ENCODE results near the gene SPTSSA.
A peak's percentile ranks its signal among the peaks of the same experiment; 100 is the strongest.

The SPTSSA gene

DNA sequence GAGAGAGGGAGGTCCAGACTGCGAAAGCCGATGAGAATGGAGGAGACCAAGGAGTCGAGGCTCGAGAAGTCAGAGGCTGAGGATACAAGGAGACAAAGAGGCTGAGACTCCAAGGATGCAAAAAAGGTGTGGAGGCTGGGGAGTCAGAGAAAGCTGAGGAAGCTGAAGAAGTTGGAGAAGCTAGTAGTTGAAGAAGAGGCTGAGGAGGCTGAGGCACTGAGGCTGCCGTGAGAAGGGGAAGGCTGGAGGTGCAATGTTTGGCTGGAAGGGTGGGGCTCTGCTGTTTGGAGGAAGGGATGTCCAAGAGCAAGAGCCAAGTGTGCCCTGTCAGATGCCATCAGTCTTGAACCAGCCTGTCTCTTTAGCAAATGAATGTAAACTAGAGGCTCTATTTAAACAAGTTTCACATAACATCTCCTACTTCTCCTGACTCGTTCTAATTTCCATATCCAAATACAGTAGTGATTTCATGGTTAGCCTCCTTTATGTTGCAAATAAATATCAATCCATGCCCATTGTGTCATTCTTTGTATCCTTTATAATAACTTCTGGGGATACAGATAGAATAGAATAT is 10.8 kb upstream of the SPTSSA start:
- no peak for DNase-seq (ENCODE audit: low read depth in 2 of 3, low spot score in 1 of 3)

DNA sequence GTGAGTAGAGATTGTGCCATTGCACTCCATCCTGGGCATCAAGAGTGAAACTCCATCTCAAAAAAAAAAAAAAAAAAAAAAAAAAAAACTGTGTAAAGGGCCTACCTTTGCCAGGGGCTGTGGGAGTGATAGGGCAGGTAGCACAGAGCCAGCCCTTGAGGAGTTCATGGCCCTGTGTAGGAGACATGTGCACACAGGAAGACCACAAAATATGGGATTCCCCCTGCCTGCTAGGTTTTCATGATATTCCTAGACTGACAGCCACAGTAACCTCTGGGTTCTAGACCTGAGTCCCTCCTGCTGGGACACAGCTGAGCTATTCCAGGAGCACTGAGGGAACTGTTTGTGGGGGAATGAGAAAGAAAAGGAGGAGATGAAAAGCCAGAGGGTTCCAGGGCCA is 8.3 kb upstream of the SPTSSA start:
- no peak for DNase-seq (ENCODE audit: low read depth in 2 of 3, low spot score in 1 of 3)

DNA sequence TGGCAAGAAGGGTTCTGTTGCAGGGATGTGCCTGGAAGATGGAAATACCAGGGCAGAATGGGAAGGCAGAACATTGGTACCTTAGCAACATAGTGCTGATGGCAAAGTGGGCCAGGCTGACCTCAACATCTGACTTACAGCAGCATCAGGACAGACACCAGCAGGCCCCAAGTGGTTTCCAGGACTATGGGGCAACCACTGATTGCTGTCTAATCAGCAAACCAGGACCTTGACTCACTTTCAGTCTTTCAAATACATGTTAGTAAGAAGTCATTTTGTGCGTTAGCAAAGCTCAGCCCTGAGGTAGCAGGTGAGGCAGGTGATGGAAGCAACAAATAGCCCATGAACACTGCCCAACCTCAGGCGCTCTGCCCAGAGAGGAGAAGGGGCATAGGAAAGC is 4.7 kb upstream of the SPTSSA start:
- no peak for DNase-seq (ENCODE audit: low read depth in 2 of 3, low spot score in 1 of 3)

DNA sequence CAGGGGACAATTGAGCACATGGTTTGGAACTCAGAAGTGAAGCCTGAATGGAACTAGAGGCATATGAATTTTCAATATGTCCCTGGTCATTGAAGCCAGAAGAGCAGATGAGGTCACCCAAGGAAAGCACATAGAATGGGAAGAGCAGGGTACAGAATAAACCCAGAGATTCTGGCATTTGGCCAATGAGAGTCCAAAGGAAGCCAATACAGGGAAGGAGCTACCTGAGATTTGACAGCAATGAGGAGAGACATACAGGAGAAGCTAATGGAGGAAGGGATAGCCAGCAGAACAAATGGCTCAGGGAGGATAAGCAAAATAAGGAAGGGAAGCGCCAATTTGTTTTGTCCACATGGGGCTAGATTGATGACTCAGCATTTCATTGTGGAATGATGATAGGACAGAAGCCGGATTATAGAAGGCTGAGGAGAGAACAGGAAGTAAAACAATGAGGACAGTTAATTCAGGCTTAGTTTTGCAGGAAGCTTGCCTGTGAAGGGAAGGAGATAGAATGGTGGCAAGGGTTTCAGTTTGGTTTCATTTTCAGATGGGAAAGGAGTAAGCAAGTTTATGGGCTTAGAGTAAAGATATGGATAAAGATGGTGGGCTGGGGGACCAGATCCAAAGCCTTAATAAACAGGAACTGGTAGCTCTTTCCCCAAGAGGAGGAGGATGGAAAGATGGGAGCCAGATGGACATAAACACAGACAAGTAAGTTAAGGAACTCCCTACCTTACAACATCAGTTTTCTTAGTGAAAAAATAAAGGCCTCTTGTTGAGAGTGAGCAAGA is 3.2 kb upstream of the SPTSSA start:
- DNase-seq (ENCODE audit: low read depth in 2 of 3, low spot score in 1 of 3): no peak

DNA sequence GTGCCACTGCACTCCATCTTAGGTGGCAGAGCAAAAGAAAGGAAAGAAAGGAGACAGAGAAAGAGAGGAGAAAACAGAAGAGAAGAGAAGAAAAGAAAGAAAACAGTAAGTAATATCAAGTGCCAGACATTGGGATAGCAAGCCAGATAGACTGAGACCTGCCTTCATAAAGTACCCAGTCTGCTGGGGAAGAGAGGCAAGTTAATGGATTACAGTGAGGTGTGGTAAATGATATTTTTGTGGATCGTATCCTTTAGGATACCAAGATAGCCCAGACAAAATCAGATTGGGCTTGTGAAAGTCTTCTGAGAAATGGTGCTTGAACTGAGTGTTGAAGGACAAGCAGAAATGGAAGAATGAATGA is 1.5 kb upstream of the SPTSSA start:
- DNase-seq (ENCODE audit: low read depth in 2 of 3, low spot score in 1 of 3): no peak

DNA sequence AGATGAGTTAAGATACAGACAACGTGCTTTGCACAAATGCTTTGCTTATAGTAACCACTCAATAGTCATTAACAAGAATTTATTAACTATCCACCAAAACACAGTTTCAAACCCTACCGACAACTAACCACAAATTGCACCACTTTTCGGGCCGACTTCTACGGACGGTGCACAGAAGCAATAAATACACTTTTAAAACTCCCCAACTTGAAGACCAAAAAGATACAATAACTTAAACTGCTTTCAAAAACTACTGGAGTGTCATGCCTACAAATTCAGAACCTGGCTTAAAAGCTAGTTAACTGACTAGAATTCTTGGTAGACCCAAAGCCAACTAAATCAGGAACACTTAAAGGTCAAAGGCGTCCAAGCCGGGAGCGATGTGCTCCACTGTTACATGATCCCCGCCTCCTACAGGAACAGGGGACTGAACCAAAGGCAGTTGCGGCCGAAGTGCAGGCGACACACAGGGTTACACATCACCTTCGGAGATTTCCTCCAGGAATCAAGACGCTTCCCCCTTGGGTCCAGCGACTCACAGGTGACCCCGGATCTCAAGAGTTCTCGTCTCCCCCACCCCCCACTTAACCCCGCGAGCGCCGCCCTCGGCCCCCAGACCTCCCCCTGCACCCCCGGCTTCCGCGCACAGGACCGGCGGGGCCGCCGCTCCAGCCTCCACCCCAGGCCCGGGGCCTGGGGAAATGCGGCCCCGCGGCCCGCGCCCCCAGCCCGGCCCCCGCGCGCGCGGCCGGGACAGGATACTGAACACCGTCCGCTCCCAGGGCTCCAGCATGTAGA is 507 bp downstream of the SPTSSA start:
- peak in 2 of 3 donors; percentile 3 for DNase-seq (ENCODE audit: low read depth in 2 of 3, low spot score in 1 of 3)

DNA sequence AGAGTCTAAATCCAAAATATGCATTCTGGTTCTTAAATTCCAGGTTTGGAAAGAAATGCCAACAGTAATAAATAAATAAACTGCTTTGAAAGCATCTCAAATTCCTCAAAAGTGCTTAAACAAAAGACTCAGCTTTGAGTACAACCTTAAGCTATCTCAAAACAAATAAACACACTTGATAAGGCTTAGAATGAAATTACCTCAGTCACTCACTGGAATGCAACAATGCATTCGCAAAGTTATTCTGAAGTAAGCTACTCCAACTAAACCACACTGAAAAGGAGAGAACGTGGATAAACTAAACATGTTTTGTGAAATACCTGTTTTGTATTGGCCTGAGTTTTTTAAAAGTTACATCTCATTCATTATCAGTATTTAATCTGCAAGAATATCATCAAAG is 1.2 kb downstream of the SPTSSA start:
- DNase-seq (ENCODE audit: low read depth in 2 of 3, low spot score in 1 of 3): no peak

DNA sequence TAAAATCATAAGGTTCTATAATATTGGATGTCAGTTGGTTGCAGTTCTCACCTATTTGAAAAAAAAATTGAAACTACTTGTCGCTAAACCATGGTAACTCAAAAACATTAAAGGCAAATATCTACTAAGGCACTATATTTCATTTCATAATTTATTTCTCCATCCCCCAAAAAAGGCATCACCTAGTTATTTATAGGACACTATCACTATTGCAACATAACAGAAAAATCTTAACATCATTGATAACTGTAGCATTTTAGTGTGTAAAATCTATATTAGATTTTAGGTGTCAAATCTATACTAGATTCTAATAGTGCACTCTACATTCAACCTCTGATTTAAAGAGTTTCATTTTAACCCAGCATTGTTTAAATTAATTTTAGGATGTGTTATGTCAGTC is 1.7 kb downstream of the SPTSSA start:
- no peak for DNase-seq (ENCODE audit: low read depth in 2 of 3, low spot score in 1 of 3)

DNA sequence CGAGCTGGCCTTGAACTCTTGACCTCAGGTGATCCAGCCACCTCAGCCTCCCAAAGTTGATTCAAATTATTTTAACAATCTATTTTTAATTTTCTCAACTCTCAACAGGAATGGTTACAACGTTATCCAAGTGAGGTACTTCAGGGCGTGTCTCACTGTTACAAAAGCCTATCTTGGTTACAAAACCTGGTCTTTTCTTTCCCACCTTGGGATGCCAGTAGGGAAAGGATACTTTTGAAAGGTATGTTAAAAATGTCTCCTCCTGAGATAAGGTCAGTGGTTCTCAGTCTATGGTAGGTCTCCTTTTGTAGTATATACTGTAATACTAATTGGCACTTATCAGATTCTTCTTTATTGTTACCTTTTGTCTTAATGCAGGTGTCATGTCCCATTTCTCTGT is 4.9 kb downstream of the SPTSSA start:
- DNase-seq (ENCODE audit: low read depth in 2 of 3, low spot score in 1 of 3): no peak

DNA sequence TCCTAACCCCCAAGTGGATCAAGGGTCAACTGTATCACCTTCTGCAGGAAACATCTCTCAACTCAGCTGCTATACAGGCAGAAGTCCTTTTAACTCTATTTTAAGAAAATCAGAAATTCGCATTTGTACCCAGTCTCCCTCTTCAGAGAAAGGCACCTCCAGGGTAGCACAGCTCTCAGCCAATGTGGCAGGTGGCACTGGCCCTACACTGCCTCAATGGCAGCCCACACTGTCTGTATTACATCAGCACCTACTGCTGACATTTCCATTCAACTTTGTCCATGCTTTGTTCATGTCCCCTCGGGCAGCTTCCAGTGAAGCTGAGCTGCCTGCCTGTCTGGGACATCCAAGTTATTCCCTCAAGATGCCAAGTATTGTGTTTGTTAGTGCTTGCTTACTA is 8.8 kb downstream of the SPTSSA start:
- DNase-seq (ENCODE audit: low read depth in 2 of 3, low spot score in 1 of 3): no peak

DNA sequence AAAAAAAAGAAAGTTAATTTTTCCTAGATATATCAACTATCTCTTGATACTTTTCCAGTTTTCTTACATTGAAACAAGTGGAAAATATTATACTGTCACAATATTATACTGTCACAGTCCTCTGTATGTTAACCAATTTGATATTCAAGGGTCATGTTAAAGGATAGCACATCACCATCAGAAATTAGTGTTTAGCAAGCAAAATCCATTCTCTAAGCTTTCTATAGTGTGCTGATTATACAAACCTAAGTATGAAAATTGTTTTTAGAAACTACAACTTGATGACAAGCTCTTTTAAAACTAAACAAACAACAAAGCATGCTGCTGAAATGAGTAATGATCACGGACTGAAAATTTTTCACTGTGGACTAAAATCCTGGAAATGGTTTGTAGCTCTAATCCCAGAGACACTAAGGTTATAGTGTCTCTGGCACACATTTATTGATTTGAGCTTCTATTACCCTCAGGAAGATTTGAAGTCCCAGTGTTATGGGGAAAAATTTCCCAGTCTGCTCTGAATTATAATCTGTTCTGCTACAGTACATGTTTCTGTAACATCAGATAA is 9.7 kb downstream of the SPTSSA start:
- no peak for DNase-seq (ENCODE audit: low read depth in 2 of 3, low spot score in 1 of 3)

DNA sequence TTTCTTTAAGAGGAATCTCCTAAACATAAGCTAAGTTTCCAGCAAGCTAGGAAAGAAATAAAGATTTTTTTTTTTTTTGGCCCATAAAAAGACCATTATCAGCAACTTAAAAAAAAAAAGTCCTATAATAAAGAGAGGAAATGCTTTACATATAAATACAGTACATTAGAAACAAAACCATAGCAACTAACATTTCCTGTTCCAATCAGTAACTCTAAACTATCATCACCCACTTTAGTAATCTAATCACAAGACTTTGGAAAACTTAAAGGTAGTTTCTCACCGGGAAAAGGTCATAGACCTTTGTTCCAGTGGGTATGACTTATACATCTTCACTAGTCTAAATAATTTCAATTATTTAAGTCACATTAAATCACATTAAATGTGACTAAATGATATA is 11.1 kb downstream of the SPTSSA start:
- DNase-seq (ENCODE audit: low read depth in 2 of 3, low spot score in 1 of 3): no peak

DNA sequence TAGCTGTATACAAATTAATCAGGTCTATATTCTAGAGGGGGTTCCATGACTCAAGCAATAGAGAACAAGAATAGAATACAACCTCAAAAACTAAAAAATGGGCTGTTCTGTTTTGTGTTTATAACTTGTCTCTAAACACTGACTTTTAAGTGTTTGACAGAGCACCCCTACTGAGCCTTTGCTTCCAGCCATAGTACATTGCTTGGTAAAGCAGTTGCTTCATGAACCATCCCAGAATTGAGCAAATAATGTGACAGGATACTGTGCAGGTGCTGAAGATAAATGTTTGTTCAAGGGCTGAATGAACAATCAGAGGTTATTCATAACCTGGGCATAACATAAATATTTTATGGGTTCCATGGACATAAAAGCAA is 11.5 kb downstream of the SPTSSA start:
- DNase-seq (ENCODE audit: low read depth in 2 of 3, low spot score in 1 of 3): no peak

DNA sequence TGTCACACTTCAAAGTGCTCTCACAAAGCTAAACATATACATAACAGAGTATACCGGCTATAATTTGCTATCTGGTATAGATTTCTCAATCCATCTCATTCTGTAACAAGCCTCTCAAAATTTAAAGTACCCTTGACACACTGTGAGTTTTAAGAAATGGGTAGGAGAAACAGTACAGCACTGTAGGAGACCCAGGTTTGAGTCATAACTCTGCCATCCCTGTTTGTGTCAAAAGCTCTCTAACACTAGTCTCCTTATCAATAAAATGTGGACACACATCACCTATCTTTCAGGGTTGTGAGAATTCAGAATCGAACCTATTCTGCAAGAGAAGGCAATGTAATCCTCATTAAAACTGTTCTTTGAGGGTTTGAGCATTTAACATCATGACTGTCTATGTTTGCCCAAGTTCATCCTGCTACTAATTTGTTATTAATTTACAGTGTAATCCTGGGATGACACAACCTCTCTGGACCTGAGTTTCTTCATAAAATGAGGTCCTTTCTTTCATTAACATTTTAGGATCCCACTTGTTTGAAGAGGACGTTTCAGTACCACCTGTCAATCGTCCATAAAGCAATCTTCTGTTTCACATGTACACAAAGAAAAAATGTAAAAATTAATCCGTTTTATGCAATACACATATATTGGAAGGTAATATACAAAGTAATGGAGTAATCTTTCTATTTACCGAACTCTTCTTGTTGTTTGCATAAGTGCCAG is 12.1 kb downstream of the SPTSSA start:
- DNase-seq (ENCODE audit: low read depth in 2 of 3, low spot score in 1 of 3): no peak

DNA sequence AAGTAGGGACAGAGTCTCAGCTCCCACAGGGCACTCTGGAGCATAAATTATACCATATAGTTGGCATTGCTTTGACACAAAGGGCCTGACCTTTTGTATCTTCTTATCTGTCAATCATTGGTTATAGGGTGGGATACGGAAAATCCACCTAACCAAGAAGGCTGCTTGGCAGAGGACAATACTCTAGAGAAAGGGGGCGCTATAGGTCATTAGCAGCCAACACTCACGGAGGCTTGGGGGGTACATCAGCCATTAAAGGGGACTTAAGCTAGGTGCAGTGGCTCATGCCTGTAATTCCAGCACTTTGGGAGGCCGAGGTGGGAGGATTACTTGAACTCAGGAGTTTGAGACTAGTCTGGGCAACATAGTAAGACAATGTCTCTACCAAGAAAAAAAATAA is 22.9 kb downstream of the SPTSSA start:
- DNase-seq (ENCODE audit: low read depth in 2 of 3, low spot score in 1 of 3): no peak

DNA sequence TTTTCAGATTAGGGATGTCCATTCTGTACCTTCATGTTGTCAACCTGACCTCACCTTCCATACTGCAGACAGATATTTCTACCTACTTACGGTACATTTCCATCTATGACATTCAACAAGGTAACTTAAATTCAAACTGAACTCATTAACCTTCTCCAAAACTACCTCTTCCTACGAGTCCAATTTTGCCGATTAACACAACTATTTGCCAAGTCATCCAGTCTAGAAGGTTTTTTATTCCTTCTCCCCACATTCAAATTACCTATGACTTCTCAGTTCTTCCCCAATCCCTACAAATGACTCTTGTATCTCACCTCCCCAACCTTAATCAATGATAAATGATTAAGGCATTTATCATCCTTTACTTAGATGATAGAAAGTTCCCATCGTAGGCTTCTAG is 23.6 kb downstream of the SPTSSA start:
- DNase-seq (ENCODE audit: low read depth in 2 of 3, low spot score in 1 of 3): no peak

DNA sequence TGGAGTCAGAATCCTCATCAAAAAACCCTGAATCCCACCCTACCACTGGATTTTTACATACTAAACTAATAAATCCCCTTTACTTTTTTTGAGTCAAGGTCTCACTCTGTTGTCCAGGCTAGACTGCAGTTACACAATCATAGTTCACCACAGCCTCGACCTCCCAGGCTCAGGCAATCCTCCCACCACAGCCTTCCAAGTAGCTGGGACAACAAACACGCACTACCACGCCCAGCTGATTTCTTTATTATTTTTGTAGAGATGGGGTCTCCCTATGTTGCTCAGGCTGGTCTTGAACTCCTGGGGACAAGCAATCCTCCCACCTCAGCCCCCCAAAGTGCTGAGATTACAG is 24.3 kb downstream of the SPTSSA start:
- no peak for DNase-seq (ENCODE audit: low read depth in 2 of 3, low spot score in 1 of 3)

DNA sequence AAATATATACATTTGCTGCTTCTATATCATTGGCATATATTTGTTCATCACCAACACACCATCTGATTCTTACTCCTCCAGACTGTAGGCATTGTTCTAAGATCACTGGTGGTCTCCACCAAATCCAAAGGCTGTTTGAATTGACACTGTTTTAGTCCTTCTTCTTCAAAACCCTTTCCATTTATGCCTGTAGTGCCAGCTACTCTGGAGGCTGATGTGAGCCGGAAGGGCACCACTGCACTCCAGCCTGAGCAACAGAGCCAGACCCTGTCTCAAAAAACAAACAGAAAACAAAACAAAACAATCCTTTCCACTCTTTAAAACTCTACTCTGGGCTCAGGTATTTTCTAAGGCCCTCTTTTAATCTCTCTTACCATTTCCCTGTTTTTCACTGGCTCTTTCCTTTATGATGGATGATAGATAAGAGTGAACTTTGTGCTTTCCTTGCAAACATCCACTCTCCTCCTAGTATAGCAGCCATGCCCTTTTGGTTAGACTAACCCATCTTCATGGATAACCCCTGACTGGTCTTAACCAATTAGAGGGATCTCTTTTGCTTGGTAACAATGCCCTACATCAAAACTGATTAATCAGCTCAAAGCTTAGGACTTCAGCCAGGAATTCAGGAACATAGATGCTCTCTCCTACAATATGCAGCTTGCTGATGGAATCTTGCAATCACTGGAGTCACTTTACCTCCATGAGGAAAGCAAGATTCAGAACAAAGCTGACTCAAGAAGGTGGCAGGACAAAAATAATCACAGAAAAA is 24.9 kb downstream of the SPTSSA start:
- DNase-seq (ENCODE audit: low read depth in 2 of 3, low spot score in 1 of 3): no peak

DNA sequence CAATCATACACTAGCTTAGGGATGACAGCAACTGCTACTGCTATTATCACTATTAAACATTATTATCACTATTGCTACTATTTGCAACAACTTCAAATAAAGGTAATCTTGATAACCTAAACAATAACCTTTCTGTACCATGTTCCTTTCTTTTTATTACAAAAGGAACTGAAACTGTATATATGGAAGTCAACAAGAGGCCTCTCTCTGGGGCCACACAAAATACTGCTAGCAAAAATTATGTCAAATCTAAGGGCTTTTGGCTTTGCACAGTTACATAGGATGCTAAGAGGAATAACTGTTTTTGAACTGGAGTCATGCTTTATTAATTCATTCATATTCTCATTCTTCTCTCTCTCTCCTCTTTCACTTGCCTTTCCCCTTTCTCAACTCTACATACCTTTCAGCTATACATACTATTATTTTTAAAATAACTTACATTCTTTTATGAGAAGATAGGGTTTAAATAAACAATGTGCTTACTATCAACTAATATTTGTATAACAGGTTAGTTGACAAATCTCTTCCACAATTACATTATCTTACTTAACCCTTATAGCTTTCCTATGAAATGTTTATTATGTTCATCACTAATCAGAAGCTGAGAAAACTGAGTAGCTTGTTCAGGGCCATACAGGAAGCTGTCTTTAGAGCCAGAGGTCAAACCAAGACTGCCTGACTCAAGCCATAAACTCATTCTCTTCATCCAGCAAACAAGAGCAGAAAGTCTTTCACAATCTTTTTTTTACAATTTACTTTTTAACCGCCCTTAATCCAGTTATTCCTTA is 25.7 kb downstream of the SPTSSA start:
- no peak for DNase-seq (ENCODE audit: low read depth in 2 of 3, low spot score in 1 of 3)

DNA sequence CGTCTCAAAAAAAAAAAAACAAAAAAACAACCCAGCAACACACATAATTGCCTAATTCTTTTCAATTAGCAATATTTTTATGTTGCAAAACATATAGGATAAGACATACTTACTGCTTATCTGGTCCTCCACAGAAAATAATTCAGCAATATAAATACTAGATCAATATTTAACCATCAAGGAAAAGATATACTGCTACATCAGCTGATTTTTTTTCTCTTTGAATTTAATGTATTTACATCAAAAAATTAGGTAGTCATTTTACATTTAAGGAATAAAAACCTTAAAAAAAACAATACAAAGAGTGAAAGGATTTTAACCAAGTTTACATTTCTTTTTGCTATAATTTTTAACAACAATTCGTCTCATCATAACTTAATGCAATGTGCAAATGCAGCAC is 28.1 kb downstream of the SPTSSA start:
- no peak for DNase-seq (ENCODE audit: low read depth in 2 of 3, low spot score in 1 of 3)

All from stimulated activated CD4-positive, alpha-beta T cell treated with anti-CD3 and anti-CD28 coated beads, Interleukin-12 subunit alpha, Interleukin-12 subunit beta, amount 100 ng/mL, for 48 hours (primary cell).